K562 (cell line): ENCODE data around the gene PRDM2. TPM values are rescaled to one million over a fixed set of nuclear protein-coding genes. Genes with fewer than 3 reads are reported as not detected.

Source experiments
- ATAC-seq: fragments of 200-7000 bp; cut with Tn5 transposase; 3 replicates; pipeline ENCODE4 v1.9.1; 2020; ENCODE audit warnings: moderate library complexity
- BruUV-seq: library from RNA; stranded (reverse); fragments of 400-500 nt; replicated peaks from 2 replicates; lab custom pipeline; 2021; lab: Mats Ljungman, UMichigan
- CTCF ChIA-PET: fragments of 300-600 bp; formaldehyde crosslinking; extraction: SDS; loops from one replicate; lab custom pipeline; 2021; ENCODE audit warnings: low intra/inter-chr PET ratio; lab: Yijun Ruan, JAX
- POLR2A ChIA-PET: fragments of 300-600, 350-650 bp; sonication (Branson Sonifier 250); formaldehyde crosslinking; extraction: SDS; loops from one replicate; lab custom pipeline; 2021; ENCODE audit warnings: antibody characterized with exemption, inconsistent platforms; lab: Yijun Ruan, JAX
- DNase-seq, 4 experiments: peaks; one replicate each; pipeline versions ENCODE4 v3.0.0 to v3.0.0-alpha.2; 2011 to 2018; ENCODE audit warnings: low spot score in 3 of 4, mixed read lengths in 3 of 4; ENCODE audit errors: extremely low read depth in 1 of 4
- FAIRE-seq: peaks from 2 replicates; lab custom pipeline; 2011; peaks lifted over from hg19 to GRCh38; lab: Jason Lieb, UNC
- H2AFZ ChIP-seq: 2 replicates; pipeline ENCODE4 v1.6.0; 2011; ENCODE audit warnings: low read depth, low read length, control low read depth, inconsistent platforms
- H3K27ac ChIP-seq: fragments of 200-600 bp; 3 replicates; pipeline ENCODE4 v1.8.0; 2011; ENCODE audit warnings: low read depth, mild to moderate bottlenecking, control low read depth, inconsistent platforms, low read length, moderate library complexity, mixed read lengths; ENCODE audit errors: extremely low read depth
- H3K27me3 ChIP-seq, 2 experiments: fragments of 300-600 bp in 1 of 2; 2 replicates in 1 of 2; 3 replicates in 1 of 2; pipeline versions ENCODE4 v1.6.0 to v1.8.0; 2011; ENCODE audit warnings: inconsistent platforms in 2 of 2, low read length in 2 of 2, mild to moderate bottlenecking in 1 of 2, mixed read lengths in 1 of 2, moderate library complexity in 1 of 2; ENCODE audit not compliant: control insufficient read depth in 2 of 2, insufficient read depth in 2 of 2
- H3K36me3 ChIP-seq: fragments of 300-600 bp; 3 replicates; pipeline ENCODE4 v1.8.0; 2011; ENCODE audit warnings: mild to moderate bottlenecking, low read length, inconsistent platforms; ENCODE audit not compliant: control insufficient read depth, insufficient read depth
- H3K4me1 ChIP-seq, 2 experiments: fragments of 200-600 bp in 1 of 2; replicated peaks in 1 of 2; 2 replicates in 1 of 2; 3 replicates in 1 of 2; pipeline versions ENCODE4 v1.5.1 to v1.8.0; 2011; ENCODE audit warnings: inconsistent platforms in 2 of 2, low read length in 2 of 2, mild to moderate bottlenecking in 1 of 2, mixed read lengths in 1 of 2, moderate library complexity in 1 of 2; ENCODE audit not compliant: control insufficient read depth in 2 of 2, insufficient read depth in 2 of 2
- H3K4me2 ChIP-seq: 2 replicates; pipeline ENCODE4 v1.6.1; 2011; ENCODE audit warnings: low read length, control low read depth, inconsistent platforms, mixed read lengths; ENCODE audit not compliant: insufficient read depth
- H3K4me3 ChIP-seq: fragments of 200-600 bp; sonication (generic), shearing (Covaris generic); 2 replicates; pipeline ENCODE4 v1.5.1; 2016; ENCODE audit warnings: control low read depth, inconsistent platforms
- H3K79me2 ChIP-seq: fragments of 200-600 bp; 3 replicates; pipeline ENCODE4 v1.8.0; 2011; ENCODE audit warnings: low read length, inconsistent platforms; ENCODE audit not compliant: control insufficient read depth, insufficient read depth
- H3K9ac ChIP-seq, 2 experiments: 2 replicates each; pipeline versions ENCODE4 v1.6.0 to v1.6.1; 2011; ENCODE audit warnings: low read depth in 2 of 2, low read length in 2 of 2, control low read depth in 1 of 2, inconsistent platforms in 1 of 2, mild to moderate bottlenecking in 1 of 2, mixed read lengths in 1 of 2; ENCODE audit not compliant: insufficient read depth in 1 of 2
- H3K9me1 ChIP-seq: one replicate; pipeline ENCODE4 v1.6.0; 2011; ENCODE audit warnings: inconsistent platforms, mild to moderate bottlenecking, low read length, moderate library complexity; ENCODE audit not compliant: control insufficient read depth, insufficient read depth
- H3K9me3 ChIP-seq: replicated peaks from 2 replicates; pipeline ENCODE4 v1.5.1; 2011; ENCODE audit warnings: low read depth, low read length, inconsistent platforms; ENCODE audit not compliant: control insufficient read depth, insufficient read depth
- H4K20me1 ChIP-seq: replicated peaks from 2 replicates; pipeline ENCODE4 v1.6.1; 2011; ENCODE audit warnings: low read length, inconsistent platforms, mixed read lengths; ENCODE audit not compliant: control insufficient read depth, insufficient read depth
- KDM2B ChIP-seq: fragments of 250-450 bp; sonication (Bioruptor Pico); IDR thresholded peaks from 2 replicates; pipeline ENCODE4 v1.8.0; 2021; ENCODE audit warnings: mild to moderate bottlenecking, moderate library complexity
- MAFK ChIP-seq: IDR thresholded peaks from 2 replicates; pipeline ENCODE4 v1.6.1; 2011; ENCODE audit warnings: low read length, improper control_type of control experiment
- NR2C1 ChIP-seq, 2 experiments: fragments of 450-650 bp; IDR thresholded peaks; 2 replicates each; pipeline ENCODE4 v1.6.1; 2017; ENCODE audit warnings: mild to moderate bottlenecking in 2 of 2, antibody characterized with exemption in 1 of 2, inconsistent platforms in 1 of 2, missing compliant biosample characterization in 1 of 2, missing genetic modification characterization in 1 of 2
- SREBF1 ChIP-seq: fragments of 150-350 bp; IDR thresholded peaks from 2 replicates; pipeline ENCODE4 v1.6.1; 2014; ENCODE audit warnings: antibody characterized with exemption, low read depth, low read length, borderline replicate concordance
- ZNF512 ChIP-seq: IDR thresholded peaks from 2 replicates; pipeline ENCODE4 v1.6.1; 2016; ENCODE audit warnings: missing genetic modification characterization, missing compliant biosample characterization
- ZNF699 ChIP-seq: fragments of 250-450 bp; sonication (Bioruptor Pico); IDR thresholded peaks from 2 replicates; pipeline ENCODE4 v1.8.0; 2021; ENCODE audit warnings: mild to moderate bottlenecking, moderate library complexity; ENCODE audit not compliant: insufficient replicate concordance
- WGBS: fragments of 100-300 bp; shearing (Covaris generic); methylation state at CpG from one replicate; pipeline ENCODE4 v1.1.6; 2016; ENCODE audit warnings: low coverage, mixed read lengths; ENCODE audit not compliant: insufficient coverage; ENCODE audit errors: missing lambda C conversion rate; 5-methylcytosine and 5-hydroxymethylcytosine counted together
- in situ Hi-C: fragments of 300-500 bp; cut with MboI; formaldehyde crosslinking; loops from 4 replicates; pipeline ENCODE4 v1.15.0; 2018; ENCODE audit warnings: inconsistent platforms, mixed read lengths
- intact Hi-C: fragments of 100-400 bp; cut with micrococcal nuclease; formaldehyde crosslinking; loops from 2 replicates; pipeline ENCODE4 v1.14.2; 2022
- polyA plus RNA-seq, 8 experiments: library from polyadenylated mRNA; depleted of rRNA in 4 of 8; stranded (reverse) in 5 of 8; unstranded in 3 of 8; fragments of >200 nt; fragmentation: Nextera tagmentation in 2 of 8; fragmentation: Illumina TruSeq in 1 of 8; extraction: Ambion mirVana in 2 of 8; extraction: Trizol in 1 of 8; gene quantifications; 2 replicates each; pipeline versions ENCODE4 v1.2.1 to v1.2.3, GENCODE V29; 2011 to 2014; ENCODE audit warnings: inconsistent platforms in 1 of 8, missing spikeins in 1 of 8
- total RNA-seq, 7 experiments: library from RNA; depleted of rRNA in 6 of 7; stranded (reverse); fragments of >200 nt in 6 of 7; fragmentation: Illumina TruSeq in 2 of 7; extraction: Trizol in 2 of 7; gene quantifications; 2 replicates each; pipeline versions ENCODE4 v1.2.1 to v1.2.3, GENCODE V29; 2011 to 2021; ENCODE audit warnings: low replicate concordance in 1 of 7
- TF ChIP-seq, protein P1 (sequence below), 2 experiments: fragments of 450-650 bp; formaldehyde crosslinking in 1 of 2; IDR thresholded peaks; 2 replicates each; pipeline versions ENCODE4 v1.4.0 to v1.6.1; 2014 to 2020; ENCODE audit warnings: mild to moderate bottlenecking in 2 of 2, borderline replicate concordance in 1 of 2, low read depth in 1 of 2

PRDM2 gene
- total and polyA plus RNA-seq, 9 of the 15 experiments (the other 6 are each of a cell fraction or from before 2014, with no cell fraction given): 5.4 to 27.6 (median 12.5) TPM

DNA sequence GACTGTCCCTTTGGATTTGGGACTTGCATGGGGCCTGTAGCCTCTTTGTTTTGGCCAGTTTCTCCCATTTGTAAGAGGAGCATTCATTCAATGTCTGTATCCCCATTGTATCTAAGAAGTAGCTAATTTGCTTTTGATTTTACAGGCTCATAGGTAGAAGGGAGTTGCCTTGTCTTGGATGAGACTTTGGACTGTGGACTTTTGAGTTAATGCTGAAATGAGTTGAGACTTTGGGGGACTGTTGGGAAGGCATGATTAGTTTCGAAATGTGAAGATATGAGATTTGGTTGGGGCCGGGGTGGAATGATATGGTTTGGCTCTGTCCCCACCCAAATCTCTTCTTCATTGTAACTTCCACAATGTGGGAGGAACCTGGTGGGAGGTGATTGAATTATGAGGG is 151.7 kb downstream of the PRDM2 start:
- H3K4me3 ChIP-seq: no peak overlapping the region
- POLR2A ChIA-PET: no interaction called here
- no peaks in the 10 kb centered on the region for H3K4me1 ChIP-seq
- DNase-seq (no peak), FAIRE-seq (no peak), ATAC-seq (no peak)
- no peaks in the 10 kb centered on the region for H3K27me3 ChIP-seq
- H3K79me2 ChIP-seq: no peaks in the 10 kb centered on the region
- H3K9me3 ChIP-seq: no peaks in the 10 kb centered on the region
- no TSS peak for BruUV-seq
- H3K4me2 ChIP-seq: no peak overlapping the region
- H2AFZ ChIP-seq: no peak overlapping the region
- H3K36me3 ChIP-seq: no peaks in the 10 kb centered on the region
- in situ Hi-C loops: no loop called here
- H3K9me1 ChIP-seq: no peaks in the 10 kb centered on the region
- intact Hi-C loops: no loop called here
- H4K20me1 ChIP-seq: no peaks in the 10 kb centered on the region
- no peak overlapping the region for H3K9ac ChIP-seq
- no peak overlapping the region for H3K27ac ChIP-seq
- CTCF ChIA-PET: no interaction called here
- 0% methylated on average over 2 of the region's 2 CpGs for WGBS
- no peak for TF ChIP-seq SREBF1
- TF ChIP-seq NR2C1 (IDR thresholded peaks at IDR 0.05): no peak
- TF ChIP-seq NR2C1 (tag; IDR thresholded peaks at IDR 0.05): no peak
- TF ChIP-seq ZNF699 (CRISPR knock-in tag): no peak
- TF ChIP-seq MAFK: no peak
- TF ChIP-seq KDM2B (CRISPR knock-in tag): no peak
- no peak for TF ChIP-seq ZNF512
- TF ChIP-seq, protein P1, sequence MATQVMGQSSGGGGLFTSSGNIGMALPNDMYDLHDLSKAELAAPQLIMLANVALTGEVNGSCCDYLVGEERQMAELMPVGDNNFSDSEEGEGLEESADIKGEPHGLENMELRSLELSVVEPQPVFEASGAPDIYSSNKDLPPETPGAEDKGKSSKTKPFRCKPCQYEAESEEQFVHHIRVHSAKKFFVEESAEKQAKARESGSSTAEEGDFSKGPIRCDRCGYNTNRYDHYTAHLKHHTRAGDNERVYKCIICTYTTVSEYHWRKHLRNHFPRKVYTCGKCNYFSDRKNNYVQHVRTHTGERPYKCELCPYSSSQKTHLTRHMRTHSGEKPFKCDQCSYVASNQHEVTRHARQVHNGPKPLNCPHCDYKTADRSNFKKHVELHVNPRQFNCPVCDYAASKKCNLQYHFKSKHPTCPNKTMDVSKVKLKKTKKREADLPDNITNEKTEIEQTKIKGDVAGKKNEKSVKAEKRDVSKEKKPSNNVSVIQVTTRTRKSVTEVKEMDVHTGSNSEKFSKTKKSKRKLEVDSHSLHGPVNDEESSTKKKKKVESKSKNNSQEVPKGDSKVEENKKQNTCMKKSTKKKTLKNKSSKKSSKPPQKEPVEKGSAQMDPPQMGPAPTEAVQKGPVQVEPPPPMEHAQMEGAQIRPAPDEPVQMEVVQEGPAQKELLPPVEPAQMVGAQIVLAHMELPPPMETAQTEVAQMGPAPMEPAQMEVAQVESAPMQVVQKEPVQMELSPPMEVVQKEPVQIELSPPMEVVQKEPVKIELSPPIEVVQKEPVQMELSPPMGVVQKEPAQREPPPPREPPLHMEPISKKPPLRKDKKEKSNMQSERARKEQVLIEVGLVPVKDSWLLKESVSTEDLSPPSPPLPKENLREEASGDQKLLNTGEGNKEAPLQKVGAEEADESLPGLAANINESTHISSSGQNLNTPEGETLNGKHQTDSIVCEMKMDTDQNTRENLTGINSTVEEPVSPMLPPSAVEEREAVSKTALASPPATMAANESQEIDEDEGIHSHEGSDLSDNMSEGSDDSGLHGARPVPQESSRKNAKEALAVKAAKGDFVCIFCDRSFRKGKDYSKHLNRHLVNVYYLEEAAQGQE (IDR thresholded peaks at IDR 0.05; ENCODE audit: borderline replicate concordance): no peak
- TF ChIP-seq, protein P1 (CRISPR knock-in tag; IDR thresholded peaks at IDR 0.05; ENCODE audit: low read depth): no peak
- TF ChIP-seq, all 486 proteins: peak for 0
